H9 (cell line): ENCODE results near the gene PRCD. TPM values are rescaled to one million over a fixed set of nuclear protein-coding genes. Genes with fewer than 3 reads are reported as not detected.
"Not testable (repeated sequence)": the region's sequence is repeated elsewhere in the genome, so short reads cannot be mapped to it uniquely, and the experiment has no call there.

Source experiments
- DNase-seq: peaks from one replicate; pipeline ENCODE4 v3.0.0-alpha.2; 2017
- H2AFZ ChIP-seq: one replicate; pipeline ENCODE4 v1.6.1; 2013; ENCODE audit warnings: mild to moderate bottlenecking, low read length, control low read depth, moderate library complexity
- H2AK5ac ChIP-seq: 2 replicates; pipeline ENCODE4 v1.6.1; 2013; ENCODE audit warnings: low read length, control low read depth, mixed read lengths; ENCODE audit not compliant: insufficient read length
- H2BK120ac ChIP-seq: one replicate; pipeline ENCODE4 v1.6.1; 2013; ENCODE audit warnings: low read depth, mild to moderate bottlenecking, low read length, control low read depth, inconsistent platforms; ENCODE audit not compliant: poor library complexity, severe bottlenecking
- H2BK12ac ChIP-seq: 2 replicates; pipeline ENCODE4 v1.6.1; 2013; ENCODE audit warnings: low read length, control low read depth, mixed read lengths, low read depth; ENCODE audit not compliant: insufficient read length
- H2BK15ac ChIP-seq: 2 replicates; pipeline ENCODE4 v1.6.1; 2013; ENCODE audit warnings: low read depth, low read length, control low read depth
- H2BK20ac ChIP-seq: one replicate; pipeline ENCODE4 v1.6.1; 2013; ENCODE audit warnings: low read depth, mild to moderate bottlenecking, low read length, control low read depth, inconsistent platforms; ENCODE audit not compliant: poor library complexity, severe bottlenecking
- H2BK5ac ChIP-seq: 2 replicates; pipeline ENCODE4 v1.6.1; 2013; ENCODE audit warnings: low read length, control low read depth, mixed read lengths; ENCODE audit not compliant: insufficient read length
- H3K14ac ChIP-seq: 2 replicates; pipeline ENCODE4 v1.6.1; 2013; ENCODE audit warnings: low read length, control low read depth; ENCODE audit not compliant: insufficient read depth
- H3K18ac ChIP-seq: 2 replicates; pipeline ENCODE4 v1.6.1; 2013; ENCODE audit warnings: low read depth, mild to moderate bottlenecking, mixed read lengths, low read length, control low read depth; ENCODE audit not compliant: insufficient read length
- H3K23ac ChIP-seq: 2 replicates; pipeline ENCODE4 v1.6.1; 2013; ENCODE audit warnings: low read length, control low read depth, mixed read lengths, low read depth; ENCODE audit not compliant: insufficient read length
- H3K23me2 ChIP-seq: 2 replicates; pipeline ENCODE4 v1.6.1; 2013; ENCODE audit warnings: low read depth, mild to moderate bottlenecking, mixed read lengths, low read length, control low read depth; ENCODE audit not compliant: insufficient read length, poor library complexity, severe bottlenecking
- H3K27ac ChIP-seq: 2 replicates; pipeline ENCODE4 v1.5.1; 2013; ENCODE audit warnings: low read length, control low read depth, mixed read lengths, low read depth; ENCODE audit not compliant: insufficient read length
- H3K27me3 ChIP-seq: 2 replicates; pipeline ENCODE4 v1.6.1; 2013; ENCODE audit warnings: low read length, control low read depth, inconsistent platforms; ENCODE audit not compliant: insufficient read depth
- H3K4ac ChIP-seq: 2 replicates; pipeline ENCODE4 v1.6.1; 2013; ENCODE audit warnings: low read depth, mild to moderate bottlenecking, control low read depth, inconsistent platforms, low read length, moderate library complexity
- H3K4me1 ChIP-seq: 2 replicates; pipeline ENCODE4 v1.6.1; 2013; ENCODE audit warnings: low read length, control low read depth, inconsistent platforms; ENCODE audit not compliant: insufficient read depth
- H3K4me2 ChIP-seq: 2 replicates; pipeline ENCODE4 v1.6.1; 2013; ENCODE audit warnings: low read length, control low read depth, mixed read lengths; ENCODE audit not compliant: insufficient read length, insufficient read depth
- H3K56ac ChIP-seq: 2 replicates; pipeline ENCODE4 v1.6.1; 2013; ENCODE audit warnings: low read depth, mild to moderate bottlenecking, mixed read lengths, low read length, control low read depth; ENCODE audit not compliant: insufficient read length
- H3K79me1 ChIP-seq: 2 replicates; pipeline ENCODE4 v1.6.1; 2013; ENCODE audit warnings: low read depth, mild to moderate bottlenecking, moderate library complexity, low read length, control low read depth, inconsistent platforms; ENCODE audit not compliant: insufficient read depth, poor library complexity, severe bottlenecking
- H3K79me2 ChIP-seq: 2 replicates; pipeline ENCODE4 v1.6.1; 2013; ENCODE audit warnings: low read length, control low read depth, inconsistent platforms; ENCODE audit not compliant: insufficient read depth
- H3K9ac ChIP-seq: 2 replicates; pipeline ENCODE4 v1.6.1; 2013; ENCODE audit warnings: low read length, control low read depth, mixed read lengths; ENCODE audit not compliant: insufficient read length; ENCODE audit errors: extremely low read depth
- H3K9me3 ChIP-seq: one replicate; pipeline ENCODE4 v1.6.1; 2013; ENCODE audit warnings: low read depth, low read length, inconsistent platforms; ENCODE audit not compliant: control insufficient read depth
- H3T11ph ChIP-seq: one replicate; pipeline ENCODE4 v1.6.1; 2013; ENCODE audit warnings: mild to moderate bottlenecking, low read length, control low read depth, inconsistent platforms
- H4K20me1 ChIP-seq: one replicate; pipeline ENCODE4 v1.6.1; 2013; ENCODE audit not compliant: control insufficient read depth, insufficient read length, insufficient read depth
- H4K5ac ChIP-seq: 2 replicates; pipeline ENCODE4 v1.6.1; 2013; ENCODE audit warnings: low read depth, mild to moderate bottlenecking, mixed read lengths, low read length, control low read depth; ENCODE audit not compliant: insufficient read length
- H4K8ac ChIP-seq: replicated peaks from 2 replicates; pipeline ENCODE4 v1.6.1; 2013; ENCODE audit warnings: low read length, control low read depth, mixed read lengths, low read depth; ENCODE audit not compliant: insufficient read length
- H4K91ac ChIP-seq: 2 replicates; pipeline ENCODE4 v1.6.1; 2013; ENCODE audit warnings: low read depth, mild to moderate bottlenecking, moderate library complexity, mixed read lengths, low read length, control low read depth; ENCODE audit not compliant: insufficient read length
- H3K27ac Mint-ChIP-seq, 3 experiments: 2 replicates in 2 of 3; 3 replicates in 1 of 3; pipeline ENCODE4 v1.8.0; 2020 to 2021; ENCODE audit warnings: mixed read lengths in 3 of 3, mild to moderate bottlenecking in 1 of 3, moderate library complexity in 1 of 3
- H3K27me3 Mint-ChIP-seq: 2 replicates; pipeline ENCODE4 v1.8.0; 2021; ENCODE audit warnings: low read depth, mild to moderate bottlenecking, moderate library complexity, mixed read lengths
- H3K36me3 Mint-ChIP-seq, 3 experiments: 2 replicates in 2 of 3; 3 replicates in 1 of 3; pipeline ENCODE4 v1.8.0; 2020 to 2021; ENCODE audit warnings: low read depth in 3 of 3, mixed read lengths in 3 of 3; ENCODE audit not compliant: insufficient read depth in 1 of 3
- H3K4me1 Mint-ChIP-seq, 2 experiments: 2 replicates each; pipeline ENCODE4 v1.8.0; 2020; ENCODE audit warnings: mixed read lengths in 2 of 2
- H3K4me3 Mint-ChIP-seq, 2 experiments: 2 replicates in 1 of 2; 3 replicates in 1 of 2; pipeline ENCODE4 v1.8.0; 2020 to 2021; ENCODE audit warnings: mild to moderate bottlenecking in 2 of 2, mixed read lengths in 2 of 2, moderate library complexity in 1 of 2
- H3K9me3 Mint-ChIP-seq, 2 experiments: 2 replicates in 1 of 2; 3 replicates in 1 of 2; pipeline ENCODE4 v1.8.0; 2020; ENCODE audit warnings: mild to moderate bottlenecking in 2 of 2, mixed read lengths in 2 of 2, moderate library complexity in 1 of 2
- WGBS: extraction: QIAGEN DNeasy Blood & Tissue Kit; methylation state at CpG from one replicate; pipeline ENCODE4 v1.1.7; 2013; ENCODE audit warnings: missing lambda C conversion rate, low lambda C conversion rate, mixed read lengths; ENCODE audit not compliant: insufficient read length; ENCODE audit errors: extremely low coverage; 5-methylcytosine and 5-hydroxymethylcytosine counted together
- total RNA-seq: library from RNA; stranded (reverse); gene quantifications from 2 replicates; pipeline ENCODE4 v1.2.1, GENCODE V29; 2021

Gene PRCD
- total RNA-seq, 1 experiment from 2014 or later = 0.46 TPM

DNA sequence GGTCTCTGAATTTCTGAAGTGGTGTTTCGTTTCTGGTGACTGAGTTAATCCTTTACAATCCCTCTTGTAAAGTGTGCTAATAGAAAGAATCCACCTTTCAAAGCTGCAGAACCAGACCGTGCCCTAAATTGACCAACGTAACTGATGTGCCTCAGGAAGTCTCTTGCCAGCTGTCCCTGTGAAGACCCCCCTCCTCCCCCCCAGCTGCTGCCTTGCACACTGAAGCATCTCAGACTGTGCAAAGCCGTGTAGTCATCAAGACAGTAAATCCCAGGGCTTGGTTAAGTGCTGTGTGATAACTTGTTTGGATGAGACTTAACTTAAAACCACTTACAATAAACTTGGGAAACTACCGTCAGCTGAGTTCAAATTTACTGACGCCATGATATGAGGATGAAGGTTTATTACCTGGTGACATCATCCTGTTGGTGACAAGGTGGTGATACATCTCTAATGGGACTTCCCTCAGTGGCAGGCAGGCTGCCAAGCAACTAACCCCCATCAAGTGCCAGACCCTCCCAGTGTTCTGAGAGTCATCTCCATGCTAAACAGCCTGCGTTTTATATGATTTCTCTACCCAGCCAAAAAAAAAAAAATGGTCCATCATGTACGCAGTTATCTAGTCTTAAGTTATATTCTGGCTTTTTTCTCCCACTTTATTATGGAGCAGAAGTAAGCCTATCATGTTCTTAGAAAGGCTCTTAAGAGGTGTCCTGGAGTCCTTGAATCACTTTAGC is 25.3 kb downstream of the PRCD start:
- not testable (repeated sequence) for H3T11ph ChIP-seq

More for the DNA sequence above, 25.3 kb downstream of the PRCD start:
- not testable (repeated sequence) for H4K8ac ChIP-seq, H3K27me3 ChIP-seq, H3K4ac ChIP-seq, DNase-seq, H3K56ac ChIP-seq, H2BK120ac ChIP-seq, H4K91ac ChIP-seq, H3K14ac ChIP-seq, H3K23ac ChIP-seq, H2BK15ac ChIP-seq, H4K5ac ChIP-seq, H3K9me3 Mint-ChIP-seq, H3K23me2 ChIP-seq, H2AFZ ChIP-seq, H3K9ac ChIP-seq, H2BK5ac ChIP-seq, H2AK5ac ChIP-seq, H4K20me1 ChIP-seq, H3K27ac ChIP-seq, H3K79me1 ChIP-seq, H3K4me3 Mint-ChIP-seq, H3K27me3 Mint-ChIP-seq, H3K18ac ChIP-seq, H3K4me1 ChIP-seq, H2BK20ac ChIP-seq, H2BK12ac ChIP-seq, H3K9me3 ChIP-seq, H3K4me2 ChIP-seq
- H3K4me1 Mint-ChIP-seq = peaks cover 45 to 48% of the 10 kb centered on the region in 2 experiments
- peaks cover 12% of the 10 kb centered on the region; the same call in 1 of the 2 replicates for H3K79me2 ChIP-seq
- peak overlapping the region in 1 of 3 experiments; percentile 39; a peak in 1 of 7 replicates for H3K27ac Mint-ChIP-seq
- H3K36me3 Mint-ChIP-seq = peaks cover 31 to 62% (median 47%) of the 10 kb centered on the region in 3 experiments; a peak in 6 of 7 replicates
- WGBS = no CpG with 5 or more reads among the region's 8 CpGs
